CD4-positive, alpha-beta T cell treated with Interleukin-6 at 100 ng/mL for 8 hours (primary cell): Measurements from ENCODE around the gene EIF3A.
"Not testable (repeated sequence)": the region's sequence is repeated elsewhere in the genome, so short reads cannot be mapped to it uniquely, and the experiment has no call there.

Experiments
- DNase-seq: peaks from one replicate; pipeline ENCODE4 v3.0.0-alpha.2; 2020; ENCODE audit warnings: mixed read lengths, low spot score

The EIF3A gene

DNA sequence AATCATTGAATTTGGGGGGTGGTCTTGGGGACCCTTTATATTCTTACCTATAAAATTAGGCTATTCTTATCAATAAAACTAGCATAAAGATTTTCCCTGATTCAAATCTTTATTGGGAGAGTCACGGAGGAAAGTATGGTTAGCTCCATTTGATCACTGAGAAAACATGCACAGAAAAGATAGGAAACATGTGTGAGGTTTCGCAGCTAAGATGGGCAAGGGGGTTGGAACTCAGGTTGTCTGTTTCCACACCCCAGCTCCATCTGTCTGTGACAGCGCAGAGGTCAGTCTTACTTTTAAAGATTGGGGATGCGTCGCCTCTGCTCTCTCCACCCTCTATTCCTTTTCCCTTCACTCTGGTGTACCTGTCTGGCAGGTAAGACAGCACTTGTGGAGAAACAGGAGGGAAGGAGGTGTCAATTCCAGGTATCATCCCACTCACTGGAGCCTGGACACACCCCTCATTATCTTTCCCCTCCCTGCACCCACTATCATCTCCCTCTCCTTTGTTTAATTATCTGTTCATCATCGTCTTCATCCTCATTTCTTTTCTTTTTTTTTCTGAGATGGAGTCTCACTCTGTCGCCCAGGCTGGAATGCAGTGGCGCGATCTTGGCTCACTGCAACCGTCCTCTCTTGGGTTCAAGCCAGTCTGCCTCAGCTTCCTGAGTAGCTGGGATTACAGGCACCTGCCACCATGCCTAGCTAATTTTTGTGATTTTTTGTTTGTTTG is 20.9 kb upstream of the EIF3A start:
- DNase-seq = no peak

DNA sequence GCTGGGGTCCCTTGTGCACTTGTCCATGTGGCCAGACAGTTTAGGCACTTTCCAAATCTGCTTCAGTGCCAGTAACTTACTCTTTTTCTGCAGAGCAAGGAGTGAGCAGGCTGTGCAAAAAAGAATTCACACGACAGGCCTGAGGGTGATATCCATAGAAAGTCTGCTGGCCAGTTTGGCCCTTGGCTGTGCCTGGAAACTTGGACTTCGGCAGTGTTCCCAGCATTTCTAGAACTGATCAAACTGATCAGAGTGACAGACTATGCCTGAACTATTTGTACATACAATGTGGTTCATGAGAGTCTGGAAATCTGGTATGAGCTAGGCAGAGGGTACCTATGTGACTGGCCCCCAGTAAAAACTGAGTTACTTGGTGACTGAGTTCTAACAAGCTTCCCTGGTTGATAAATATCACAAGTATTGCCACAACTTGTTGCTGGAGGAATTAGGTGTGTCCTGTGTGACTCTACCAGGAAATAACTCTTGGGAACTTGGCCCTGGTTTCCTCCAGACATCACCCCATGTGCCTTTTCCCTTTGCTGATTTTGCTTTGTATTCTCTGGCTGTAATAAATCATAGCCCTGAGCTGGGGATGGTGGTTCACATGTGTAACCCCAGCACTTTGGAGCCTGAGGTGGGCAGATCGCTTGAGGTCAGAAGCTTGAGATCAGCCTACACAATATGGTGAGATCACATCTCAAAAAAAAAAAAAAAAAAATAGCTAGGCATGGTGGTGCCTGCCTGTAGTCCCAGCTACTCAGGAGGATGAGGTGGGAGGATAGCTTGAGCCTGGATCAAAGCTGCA is 20.0 kb upstream of the EIF3A start:
- no peak for DNase-seq

DNA sequence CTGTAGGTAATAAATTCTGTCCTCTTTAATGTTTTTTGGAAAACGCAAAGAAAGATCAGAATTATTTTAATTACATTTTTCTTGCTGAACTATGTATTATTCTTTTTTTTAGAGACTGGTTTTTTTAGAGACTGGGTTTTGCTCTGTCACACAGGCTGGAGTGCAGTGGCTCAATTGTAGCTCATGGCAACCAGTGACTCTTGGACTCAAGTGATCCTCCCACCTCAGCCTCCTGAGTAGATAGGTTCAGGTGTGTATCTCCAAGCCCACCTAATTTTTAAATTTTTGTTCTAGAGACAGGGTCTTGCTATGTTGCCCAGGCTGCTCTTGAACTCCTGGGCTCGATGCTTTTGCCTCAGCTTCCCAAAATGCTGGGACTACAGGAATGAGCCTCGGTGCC is 18.0 kb upstream of the EIF3A start:
- no peak for DNase-seq

DNA sequence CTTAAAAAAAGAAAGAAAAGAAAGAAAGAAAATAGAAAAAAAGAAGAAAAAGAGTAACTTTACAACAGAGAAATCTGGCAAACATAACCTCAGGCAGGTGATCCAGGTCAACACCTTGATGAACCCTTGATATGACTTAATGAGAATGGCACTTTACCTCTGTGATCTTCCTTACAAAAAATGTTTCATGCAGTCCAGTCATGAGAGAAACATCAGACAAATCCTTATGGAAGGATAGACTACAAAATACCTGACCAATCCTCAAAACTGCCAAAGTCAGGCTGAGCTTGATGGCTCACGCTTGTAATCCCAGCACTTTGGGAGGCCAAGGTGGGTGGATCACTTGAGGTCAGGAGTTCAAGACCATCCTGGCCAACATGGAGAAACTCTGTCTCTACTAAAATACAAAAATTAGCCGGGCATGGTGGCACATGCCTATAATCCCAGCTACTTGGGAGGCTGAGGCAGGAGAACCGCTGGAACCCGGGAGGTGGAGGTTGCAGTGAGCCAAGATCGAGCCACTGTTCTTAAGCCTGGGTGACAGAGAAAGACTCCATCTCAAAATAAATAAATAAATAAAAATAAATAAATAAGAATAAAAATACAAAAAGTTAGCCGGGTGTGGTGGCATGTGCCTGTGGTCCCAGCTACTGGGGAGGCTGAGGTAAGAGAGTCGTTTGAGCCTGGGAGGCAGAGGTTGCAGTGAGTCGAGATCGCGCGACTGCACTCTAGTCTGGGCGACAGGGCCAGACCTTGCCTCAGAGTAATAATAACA is 16.2 kb upstream of the EIF3A start:
- DNase-seq = not testable (repeated sequence)

DNA sequence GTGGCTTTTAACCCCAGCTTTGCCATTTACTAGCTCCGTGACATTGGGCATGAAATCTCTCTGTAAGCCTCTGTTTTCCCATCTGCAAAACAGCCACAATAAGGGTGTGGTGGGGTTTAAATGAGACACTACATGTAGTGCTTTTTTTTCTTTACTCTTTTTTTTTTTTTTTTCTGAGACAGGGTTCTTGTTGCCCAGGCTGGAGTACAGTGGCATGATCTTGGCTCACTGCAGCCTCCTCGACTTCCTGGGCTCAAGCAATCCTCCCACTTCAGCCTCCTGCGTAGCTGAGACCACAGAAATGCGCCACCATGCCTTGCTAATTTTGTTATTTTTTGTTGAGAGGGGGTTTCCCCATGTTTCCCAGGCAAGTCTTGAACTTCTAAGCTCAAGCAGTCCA is 15.0 kb upstream of the EIF3A start:
- DNase-seq = no peak

DNA sequence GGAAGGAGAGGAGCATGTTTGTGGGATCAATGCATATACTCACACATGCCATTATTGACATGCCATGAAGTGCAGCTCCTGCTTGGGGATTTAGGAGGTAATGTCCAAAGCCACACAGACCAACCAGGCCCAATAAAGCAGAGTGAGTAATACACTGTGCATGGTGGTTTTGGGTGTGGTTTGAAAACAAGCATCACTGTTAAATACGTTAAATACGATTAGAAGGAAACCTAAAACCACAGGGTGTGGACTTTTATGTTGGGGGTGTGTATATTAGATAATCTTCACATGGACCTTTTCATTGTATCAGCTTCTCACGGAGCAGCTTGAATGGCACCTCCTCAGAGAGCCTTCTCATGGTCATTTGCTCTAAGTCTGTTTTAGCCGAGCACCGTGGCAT is 10.4 kb upstream of the EIF3A start:
- DNase-seq = peak; percentile 78

DNA sequence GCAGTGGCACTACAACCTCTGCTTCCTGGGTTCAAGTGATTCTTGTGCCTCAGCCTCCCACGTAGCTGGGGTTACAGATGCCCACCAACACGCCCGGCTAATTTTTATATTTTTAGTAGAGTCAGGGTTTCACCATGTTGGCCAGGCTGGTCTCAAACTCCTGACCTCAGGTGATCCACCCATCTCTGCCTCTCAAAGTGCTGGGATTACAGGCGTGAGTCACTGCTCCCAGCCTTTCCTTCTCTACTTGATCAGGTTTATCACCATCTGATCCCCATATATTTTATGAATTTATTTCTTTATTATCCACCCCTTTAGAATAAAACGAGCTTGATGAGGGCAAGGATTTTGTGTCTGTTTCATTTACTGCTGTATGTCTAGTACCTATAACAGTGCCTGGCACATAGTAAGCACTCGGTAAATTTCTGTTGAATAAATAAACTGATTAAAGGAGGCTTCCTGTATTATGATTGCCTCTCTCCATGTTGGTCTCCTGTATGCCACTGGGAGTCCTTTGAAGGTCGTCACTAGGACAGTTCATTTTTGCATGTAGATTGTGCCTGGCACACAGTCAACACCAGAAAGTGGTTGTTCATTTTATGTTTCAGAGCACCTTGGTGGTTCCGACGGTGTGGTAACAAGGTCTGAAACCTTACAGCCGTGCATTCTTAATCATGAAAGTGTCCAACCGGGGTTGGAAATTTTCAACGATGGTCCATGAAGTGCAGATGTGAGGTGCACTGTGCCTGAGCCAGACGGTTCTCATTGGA is 9.6 kb upstream of the EIF3A start:
- peak; percentile 35 for DNase-seq

DNA sequence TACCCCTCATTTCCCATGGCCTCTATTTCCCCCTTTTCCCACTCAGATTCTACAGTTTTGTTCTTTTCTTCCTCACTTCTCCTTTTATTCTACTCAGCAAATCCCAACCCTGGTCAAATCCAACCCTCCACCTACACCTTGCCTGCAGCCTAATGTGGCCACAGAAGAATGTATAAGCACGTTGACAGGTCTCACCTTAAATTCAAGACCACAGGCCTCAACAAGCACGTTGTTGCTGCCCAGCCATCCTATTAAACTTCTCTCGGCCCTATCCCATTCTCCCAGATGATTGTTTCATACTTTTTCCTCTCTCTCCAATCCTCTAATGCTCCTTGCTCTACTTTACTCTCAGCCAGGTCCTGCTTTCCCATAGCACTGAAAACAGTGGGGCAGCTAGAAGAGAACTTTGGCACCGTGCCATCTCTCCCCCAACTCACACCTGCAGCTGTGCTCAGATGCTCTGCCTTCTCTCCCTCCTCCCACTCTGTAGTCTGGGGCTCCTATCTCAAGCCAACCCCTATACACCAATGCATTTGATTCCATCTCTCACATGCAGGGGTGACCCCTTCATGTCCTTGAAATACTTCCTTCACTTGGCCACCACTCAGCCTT is 6.8 kb upstream of the EIF3A start:
- no peak for DNase-seq

DNA sequence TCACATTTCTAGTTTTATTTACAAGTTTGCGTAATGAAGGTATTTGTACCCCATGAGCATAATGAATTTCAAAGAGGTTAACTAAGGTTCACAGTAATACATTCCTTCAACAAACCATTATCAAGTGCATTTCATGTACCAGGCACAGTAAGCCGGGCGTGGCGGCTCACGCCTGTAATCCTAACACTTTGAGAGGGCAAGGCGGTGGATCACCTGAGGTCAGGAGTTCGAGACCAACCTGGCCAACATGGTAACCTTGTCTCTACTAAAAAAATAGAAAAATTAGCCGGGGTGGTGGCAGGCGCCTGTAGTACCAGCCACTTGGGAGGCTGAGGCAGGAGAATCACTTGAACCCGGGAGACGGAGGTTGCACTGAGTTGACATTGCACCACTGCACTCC is 4.3 kb upstream of the EIF3A start:
- no peak for DNase-seq

DNA sequence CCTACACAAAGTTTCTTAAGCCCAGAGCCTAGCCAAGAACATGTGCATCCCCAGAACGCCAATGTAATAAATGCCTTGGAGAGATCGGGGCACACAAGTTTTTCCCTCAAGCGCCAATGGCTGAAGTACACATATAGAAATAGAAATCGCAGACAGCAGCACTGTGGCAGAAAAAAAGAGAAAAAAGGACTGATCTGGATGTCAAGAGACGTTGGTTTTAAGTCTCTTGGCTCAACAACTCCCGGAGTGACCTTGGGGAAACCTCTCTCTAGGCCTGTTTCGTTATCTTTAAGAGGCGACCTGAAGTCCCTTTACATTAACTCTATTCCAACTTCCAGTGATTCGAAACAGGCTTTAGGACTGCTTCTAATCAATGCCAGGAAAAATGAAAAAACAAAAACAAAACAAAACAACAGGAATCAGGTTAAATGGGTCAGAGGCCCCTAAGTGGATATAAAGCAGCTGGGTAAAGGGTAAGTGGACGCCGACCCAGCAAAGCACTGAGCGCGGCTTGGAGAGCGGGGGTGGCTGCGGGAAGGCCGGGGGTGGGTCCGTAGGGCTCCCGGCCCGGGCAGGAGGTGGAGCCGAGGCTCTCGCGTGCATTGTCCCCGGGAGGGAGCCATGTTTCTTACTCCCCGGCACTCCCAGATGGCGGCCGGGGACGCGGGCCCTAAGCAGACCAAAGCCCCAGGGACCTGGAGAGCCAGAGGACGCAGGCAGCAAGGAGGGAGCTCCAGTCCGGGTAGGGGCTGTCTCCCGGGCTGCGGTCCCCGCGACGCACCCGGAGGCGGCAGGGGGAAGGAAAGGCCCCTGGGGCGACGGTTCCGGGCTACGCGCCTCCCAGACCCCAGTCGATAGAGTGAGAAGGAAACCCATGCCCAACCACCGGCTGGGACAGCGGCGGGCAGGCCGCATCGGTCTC is 757 bp downstream of the EIF3A start:
- peak; percentile 50 for DNase-seq

DNA sequence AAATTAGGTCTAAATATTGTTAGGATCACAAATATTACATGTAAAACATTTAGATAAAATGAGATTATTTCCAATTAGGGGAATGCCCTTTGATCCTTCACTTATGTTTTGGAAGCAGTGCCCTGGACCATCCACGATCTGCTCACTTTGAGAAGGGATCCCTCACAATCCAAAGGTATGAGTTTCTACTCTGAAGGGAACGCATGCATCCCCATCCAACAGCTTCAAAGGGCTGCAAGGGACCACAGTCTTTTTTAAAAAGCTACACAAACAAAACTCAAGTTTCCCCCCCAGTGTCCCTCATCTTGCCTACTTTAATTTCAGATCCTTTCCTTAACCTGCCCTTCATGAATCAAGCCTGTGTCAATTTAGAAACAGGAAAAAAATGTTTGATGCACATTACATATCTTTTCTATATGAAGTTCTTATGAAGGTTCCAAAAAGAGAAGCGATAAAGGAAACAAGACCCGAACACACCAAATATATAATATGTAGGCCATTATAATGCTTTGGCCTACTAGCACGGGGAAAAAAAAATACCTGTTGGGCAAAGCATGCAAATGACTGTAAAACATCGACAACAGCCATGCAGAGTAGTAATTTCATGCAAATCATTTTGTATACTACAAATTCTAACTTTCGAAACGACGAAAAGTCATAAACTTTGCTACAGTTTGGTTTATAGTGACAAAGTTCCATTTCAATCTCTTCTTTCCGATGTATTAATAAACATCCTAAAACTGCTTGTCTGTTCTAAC is 2.0 kb downstream of the EIF3A start:
- no peak for DNase-seq

DNA sequence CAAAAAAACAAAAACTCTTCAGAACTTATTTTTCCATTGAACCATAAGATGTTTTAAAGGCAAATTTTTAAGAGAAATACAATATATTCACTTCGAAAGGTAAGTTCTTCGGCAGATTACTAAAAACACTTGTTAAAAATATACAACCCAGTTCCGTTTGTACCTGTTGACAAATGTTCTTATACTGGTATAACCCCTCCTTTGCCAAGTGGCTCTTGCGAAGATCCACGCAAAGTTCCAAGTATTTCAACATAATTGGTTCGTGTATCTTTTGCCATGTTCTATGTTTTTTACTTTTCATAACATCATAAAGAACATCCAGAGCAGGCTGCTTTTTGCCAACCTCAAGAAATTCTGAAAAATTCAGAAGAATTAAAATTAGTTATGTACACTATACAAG is 7.0 kb downstream of the EIF3A start:
- DNase-seq = no peak

DNA sequence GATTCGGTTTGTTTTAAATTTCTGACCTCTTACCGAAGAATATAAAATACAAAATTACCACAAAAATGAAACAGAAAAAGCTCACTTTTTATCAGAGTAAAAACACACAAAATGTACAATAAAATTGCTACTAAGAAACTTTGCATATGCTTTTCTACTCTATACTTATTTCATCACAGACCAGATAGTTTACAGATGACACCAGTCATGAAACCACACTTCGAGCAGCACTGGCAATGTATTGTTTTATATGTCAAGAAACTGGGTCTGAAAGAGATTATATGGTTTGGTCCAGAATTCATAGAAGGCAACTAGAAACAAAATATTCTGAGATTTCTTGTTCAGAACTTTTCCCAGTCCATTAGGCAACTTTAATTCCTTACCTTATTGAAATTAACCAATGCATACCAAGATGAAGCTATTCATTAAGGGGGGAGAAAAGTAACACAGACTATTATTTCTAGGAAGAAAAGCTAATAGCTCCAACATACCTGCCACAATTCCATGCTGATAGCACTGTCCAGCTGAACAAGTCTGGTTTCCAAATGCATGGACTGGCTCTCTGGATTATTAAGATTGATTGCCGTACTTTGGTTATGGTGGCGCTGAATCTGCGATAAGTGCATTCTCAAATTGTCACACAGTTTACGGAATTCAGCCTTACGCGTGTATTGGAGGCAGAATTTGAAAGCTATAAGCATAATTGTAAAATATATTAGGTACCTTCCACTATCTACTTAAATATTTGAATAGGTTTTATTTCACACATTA is 10.0 kb downstream of the EIF3A start:
- no peak for DNase-seq

DNA sequence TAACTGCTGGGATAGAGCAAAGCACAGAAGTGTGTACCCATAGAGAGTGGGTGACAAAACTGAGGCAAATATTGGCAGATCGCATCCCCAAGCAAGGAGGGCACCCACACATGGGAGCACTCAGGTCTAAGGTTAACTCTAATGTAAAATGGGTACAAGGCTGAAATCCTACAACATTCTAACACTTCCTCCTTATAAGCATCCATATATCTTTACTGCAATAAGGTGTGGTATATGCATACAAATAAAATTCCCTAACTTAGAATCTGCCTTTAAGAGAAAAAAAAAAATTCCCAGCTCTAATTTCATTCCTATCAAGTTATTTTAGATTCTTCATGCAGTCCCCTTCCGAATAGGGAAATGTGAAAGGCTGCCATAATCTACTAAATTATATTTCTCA is 18.7 kb downstream of the EIF3A start:
- no peak for DNase-seq

DNA sequence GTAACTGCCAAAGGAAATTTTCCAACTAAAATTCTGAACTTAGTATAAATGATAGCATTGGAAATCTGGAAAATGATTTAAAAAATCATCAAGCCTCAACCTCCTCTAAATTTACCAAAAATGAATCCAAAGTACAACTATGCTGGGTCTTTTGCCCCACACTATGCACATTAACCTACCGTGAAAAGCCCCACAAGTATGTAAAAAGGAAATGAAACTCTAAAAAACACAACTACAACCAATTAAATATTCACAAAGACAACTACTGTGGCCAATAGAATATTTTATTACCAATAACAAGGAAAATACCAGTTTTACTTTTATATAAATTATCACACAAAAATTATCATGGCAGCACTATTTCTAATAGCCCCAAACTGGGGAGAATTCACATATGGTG is 19.3 kb downstream of the EIF3A start:
- no peak for DNase-seq

DNA sequence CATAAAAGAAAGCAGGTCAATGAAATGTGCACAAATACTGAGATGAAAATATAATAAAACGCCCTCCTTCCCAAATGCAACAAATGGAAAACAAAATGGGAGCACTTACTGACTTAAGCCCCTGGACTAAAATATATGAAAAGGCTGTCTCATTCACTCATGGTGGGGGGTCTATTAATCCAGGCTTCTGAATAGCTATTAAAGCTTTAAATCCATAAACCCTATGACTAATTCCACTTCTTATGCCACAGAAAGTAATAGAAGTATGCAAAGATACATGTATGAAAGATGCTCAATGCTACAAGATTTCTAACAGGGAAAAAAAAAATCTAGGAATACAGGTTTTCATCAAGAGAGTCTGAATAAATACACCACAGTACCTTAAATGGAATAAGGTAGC is 20.5 kb downstream of the EIF3A start:
- DNase-seq = no peak

DNA sequence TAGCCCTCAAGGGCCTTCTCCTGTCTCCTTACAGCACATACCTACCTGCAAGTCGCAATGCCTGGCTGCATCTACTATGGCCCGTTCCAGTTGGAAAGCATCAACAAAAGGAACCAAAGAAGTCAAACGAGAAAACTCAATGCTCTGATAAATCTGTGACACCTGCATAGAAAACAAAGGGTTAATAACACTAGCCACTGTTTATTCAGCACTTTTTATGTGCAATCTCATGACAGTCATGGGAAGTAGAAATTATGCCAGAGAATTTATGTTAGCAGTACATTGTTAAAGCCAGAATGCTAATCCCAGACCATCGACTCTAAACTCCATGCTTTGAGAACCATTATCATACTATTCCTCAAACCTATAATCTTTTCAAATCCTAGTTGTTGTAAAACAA is 21.1 kb downstream of the EIF3A start:
- DNase-seq = no peak

DNA sequence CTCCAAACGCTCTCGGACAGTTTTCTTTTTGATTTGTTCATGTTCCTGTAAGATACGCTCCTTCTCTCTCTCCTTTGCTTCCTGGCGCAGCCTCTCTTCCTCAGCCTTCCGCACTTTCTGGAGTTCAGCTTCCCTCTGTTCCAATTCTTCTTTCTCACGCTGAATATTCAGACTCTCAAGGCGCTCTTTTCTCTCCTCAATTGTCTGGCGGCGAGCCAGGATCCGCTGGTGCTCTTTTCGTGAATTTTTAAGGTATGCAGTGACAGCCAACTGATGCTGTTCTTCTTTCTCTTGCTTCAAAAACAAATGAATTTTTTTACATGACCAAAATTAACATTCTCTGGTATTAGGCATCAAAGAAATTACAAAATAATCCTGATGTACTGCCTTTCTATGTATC is 22.6 kb downstream of the EIF3A start:
- DNase-seq = no peak

DNA sequence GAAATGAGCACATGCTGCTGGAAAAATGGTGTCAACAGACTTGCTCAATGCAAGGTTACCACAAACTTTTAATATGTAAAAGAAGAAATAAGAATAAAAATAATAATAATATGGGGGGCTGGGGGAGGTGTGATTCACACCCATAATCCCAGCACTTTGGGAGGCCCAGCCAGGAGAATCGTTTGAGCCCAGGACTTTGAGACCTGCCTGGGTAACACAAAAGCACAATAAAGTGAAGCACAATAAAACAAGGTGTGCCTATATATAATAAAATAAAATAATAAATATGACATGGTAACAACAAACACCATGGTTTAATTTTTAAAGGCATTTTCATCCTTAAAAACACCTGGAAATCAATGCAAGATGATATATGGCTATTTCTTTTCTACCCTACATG is 25.1 kb downstream of the EIF3A start:
- no peak for DNase-seq
